Pancreas (tissue), 10 donors: ENCODE data around the gene AUTS2. TPM values are rescaled to one million over a fixed set of nuclear protein-coding genes. Genes with fewer than 3 reads are reported as not detected.

Source experiments
- ATAC-seq, 4 donors: fragments of 200-7000 bp; cut with Tn5 transposase; one replicate each; pipeline versions ENCODE4 v1.8.0 to v1.9.1; 2020; ENCODE audit warnings: mild to moderate bottlenecking in 4 of 4, moderate library complexity in 4 of 4
- DNase-seq, 6 donors: peaks; one replicate each; pipeline ENCODE4 v3.0.0-alpha.2; 2020
- FAIRE-seq: peaks from 2 replicates; lab custom pipeline; 2012; peaks lifted over from hg19 to GRCh38; lab: Jason Lieb, UNC
- H3K27ac ChIP-seq, 4 donors: fragments of 200-600 bp; sonication (generic); 1 replicate in 3 of 4; 2 replicates in 1 of 4; pipeline versions ENCODE4 v1.5.0 to v1.8.0; 2020
- H3K27me3 ChIP-seq, 4 donors: fragments of 200-600 bp; one replicate each; pipeline ENCODE4 v1.8.0; 2021
- H3K36me3 ChIP-seq, 3 donors: fragments of 200-600 bp; sonication (generic) in 1 of 3; one replicate each; pipeline versions ENCODE4 v1.5.0 to v1.8.0; 2020 to 2021
- H3K4me1 ChIP-seq, 3 donors: fragments of 200-600 bp; one replicate each; pipeline ENCODE4 v1.8.0; 2021
- H3K4me3 ChIP-seq, 4 donors: fragments of 200-600 bp; sonication (generic) in 2 of 4; one replicate each; pipeline versions ENCODE4 v1.5.0 to v1.8.0; 2020 to 2021
- H3K9me3 ChIP-seq, 4 donors: fragments of 200-600 bp; one replicate each; pipeline ENCODE4 v1.8.0; 2021
- CTCF ChIP-seq, 4 donors: fragments of 200-600 bp; sonication (generic) in 3 of 4; IDR thresholded peaks; one replicate each; pipeline versions ENCODE4 v1.5.0 to v1.8.0; 2021; ENCODE audit warnings: antibody characterized with exemption in 4 of 4
- WGBS, 2 donors: extraction: QIAGEN DNeasy Blood & Tissue Kit; methylation state at CpG; one replicate each; pipeline ENCODE4 v1.1.7; 2013; 5-methylcytosine and 5-hydroxymethylcytosine counted together
- intact Hi-C, 3 donors: fragments of 100-400 bp; cut with DNase I; formaldehyde crosslinking; loops; one replicate each; pipeline versions ENCODE4 v1.11.1 to v1.14.2; 2022
- polyA plus RNA-seq, 2 donors: library from polyadenylated mRNA; stranded (reverse); fragments of 200-250 nt; gene quantifications; one replicate each; pipeline ENCODE4 v1.2.3, GENCODE V29; 2013
- total RNA-seq, 6 donors: library from RNA; stranded (reverse); fragmentation: NEBNext Ultra II Directional in 4 of 6; extraction: Animal tissue kit (Norgen Biotek cat#: 25700) in 4 of 6; gene quantifications; one replicate each; pipeline versions ENCODE4 v1.2.1 to v1.2.4, GENCODE V29; 2021 to 2023
- donor health status: healthy with polysubstance abuse.
- donor health status: DM: no; HTN: no; CAD: no; lungs with moderate emphysema.
- donor health status: DM: no; HTN: no; CAD: no.
- donor health status: control.
- donor health status: control.
- donor health status: Bipolar disorder and iron deficiency.
- donor health status: DM: yes; HTN: yes; CAD: no.
- donor health status: DM: no; HTN: no; CAD: no.
- donor health status: DM: no; HTN: no; CAD: no.
- donor health status: DM: yes; HTN: yes; CAD: no.

The AUTS2 gene
- total and polyA plus RNA-seq, 8 donors, result 5.8 to 16.8 (median 9.9) TPM

GRCh38 chr7:70787771-70788170 lies 1189.5 kb downstream of the AUTS2 start:
- TF ChIP-seq CTCF (IDR thresholded peaks at IDR 0.05), result no peak
- FAIRE-seq (no peak), ATAC-seq (no peak), DNase-seq (no peak)
- Histone ChIP-seq H3K4me3 (no peak overlapping the region), H3K4me1 (no peaks in the 10 kb centered on the region), H3K36me3 (peaks cover 0 to 11% (median 0%) of the 10 kb centered on the region in 3 donors), H3K27ac (no peak overlapping the region), H3K9me3 (no peaks in the 10 kb centered on the region), H3K27me3 (no peaks in the 10 kb centered on the region)
- intact Hi-C loops, result no loop called here
- WGBS, 2 donors, result 89 to 92% methylated on average over 8 of the region's 8 CpGs

- Histone ChIP-seq H3K4me1 (no peaks in the 10 kb centered on the region), H3K4me3 (no peak overlapping the region), H3K9me3 (no peaks in the 10 kb centered on the region), H3K27ac (no peak overlapping the region), H3K36me3 (peaks cover 0 to 11% (median 0%) of the 10 kb centered on the region in 3 donors), H3K27me3 (no peaks in the 10 kb centered on the region)
- ATAC-seq (no peak), DNase-seq (no peak), FAIRE-seq (no peak)
- WGBS, 2 donors, result 91 to 98% methylated on average over 7 of the region's 7 CpGs
- intact Hi-C loops, result no loop called here
- no peak for TF ChIP-seq CTCF (IDR thresholded peaks at IDR 0.05)
Measured at GRCh38 chr7:70788276-70788675, 1190.0 kb downstream of the AUTS2 start.

GRCh38 chr7:70789481-70790214 lies 1191.4 kb downstream of the AUTS2 start:
- intact Hi-C loops, result no loop called here
- DNase-seq (peak in 1 of 6 donors; percentile 63), FAIRE-seq (no peak), ATAC-seq (no peak)
- Histone ChIP-seq H3K9me3 (no peaks in the 10 kb centered on the region), H3K27ac (no peak overlapping the region), H3K4me1 (no peaks in the 10 kb centered on the region), H3K36me3 (peaks cover 0 to 5% (median 0%) of the 10 kb centered on the region in 3 donors), H3K4me3 (no peak overlapping the region), H3K27me3 (no peaks in the 10 kb centered on the region)
- no peak for TF ChIP-seq CTCF (IDR thresholded peaks at IDR 0.05)
- WGBS, 2 donors, result 95 to 96% methylated on average over 39 to 43 of the region's 43 CpGs

DNA sequence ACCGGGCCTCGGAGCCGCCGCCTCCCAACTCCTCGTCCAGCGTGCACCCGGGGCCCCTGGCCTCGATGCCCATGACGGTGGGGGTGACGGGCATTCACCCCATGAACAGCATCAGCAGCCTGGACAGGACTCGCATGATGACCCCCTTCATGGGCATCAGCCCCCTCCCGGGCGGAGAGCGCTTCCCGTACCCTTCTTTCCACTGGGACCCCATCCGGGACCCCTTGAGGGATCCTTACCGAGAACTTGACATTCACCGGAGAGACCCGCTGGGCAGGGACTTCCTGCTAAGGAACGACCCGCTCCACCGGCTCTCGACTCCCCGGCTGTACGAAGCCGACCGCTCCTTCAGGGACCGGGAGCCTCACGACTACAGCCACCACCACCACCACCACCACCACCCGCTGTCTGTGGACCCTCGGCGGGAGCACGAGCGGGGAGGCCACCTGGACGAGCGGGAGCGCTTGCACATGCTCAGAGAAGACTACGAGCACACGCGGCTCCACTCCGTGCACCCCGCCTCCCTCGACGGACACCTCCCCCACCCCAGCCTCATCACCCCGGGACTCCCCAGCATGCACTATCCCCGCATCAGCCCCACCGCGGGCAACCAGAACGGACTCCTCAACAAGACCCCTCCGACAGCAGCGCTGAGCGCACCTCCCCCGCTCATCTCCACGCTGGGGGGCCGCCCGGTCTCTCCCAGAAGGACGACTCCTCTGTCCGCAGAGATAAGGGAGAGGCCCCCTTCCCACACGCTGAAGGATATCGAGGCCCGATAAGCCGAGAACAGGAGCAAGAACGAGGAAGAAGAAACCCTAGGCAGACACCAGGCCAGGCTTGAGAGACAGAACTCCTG lies 1192.2 kb downstream of the AUTS2 start:
- WGBS, 2 donors, result 96 to 97% methylated on average over 63 of the region's 63 CpGs
- no peak for TF ChIP-seq CTCF (IDR thresholded peaks at IDR 0.05)
- H3K27me3 ChIP-seq, result no peaks in the 10 kb centered on the region
- no peak for FAIRE-seq
- peaks cover 0 to 2% (median 0%) of the 10 kb centered on the region in 3 donors for H3K36me3 ChIP-seq
- no peaks in the 10 kb centered on the region for H3K9me3 ChIP-seq
- peak in 1 of 6 donors; percentile 67 for DNase-seq
- intact Hi-C loops, result no loop called here
- no peaks in the 10 kb centered on the region for H3K4me1 ChIP-seq
- H3K4me3 ChIP-seq, result no peak overlapping the region
- no peak overlapping the region for H3K27ac ChIP-seq
- ATAC-seq, result no peak
